OCI-LY7 (cell line): ENCODE measurements around the gene BCAS4. TPM values are rescaled to one million over a fixed set of nuclear protein-coding genes. Genes with fewer than 3 reads are reported as not detected.

Experiments
- BruUV-seq: library from RNA; stranded (reverse); fragments of 400-500 nt; replicated peaks from 2 replicates; lab custom pipeline; 2021; lab: Mats Ljungman, UMichigan
- CTCF ChIA-PET: fragments of 300-600 bp; sonication (Branson Sonifier 250); formaldehyde crosslinking; loops from one replicate; lab custom pipeline; 2022; ENCODE audit warnings: antibody characterized with exemption; ENCODE audit not compliant: unreplicated experiment; lab: Charles Lee
- POLR2A ChIA-PET: fragments of 300-600 bp; sonication (Branson Sonifier 250); formaldehyde crosslinking; loops from one replicate; lab custom pipeline; 2022; ENCODE audit warnings: antibody characterized with exemption; lab: Charles Lee
- DNase-seq: peaks from one replicate; pipeline ENCODE4 v3.0.0-alpha.2; 2015; ENCODE audit warnings: low spot score
- H2AFZ ChIP-seq: fragments of 200-600 bp; sonication (generic), shearing (Covaris generic); 2 replicates; pipeline ENCODE4 v1.6.1; 2014; ENCODE audit warnings: mild to moderate bottlenecking, antibody characterized with exemption, low read length, moderate library complexity
- H3K27ac ChIP-seq: fragments of 200-600 bp; sonication (generic); 2 replicates; pipeline ENCODE4 v1.5.1; 2014; ENCODE audit warnings: mixed run types, low read depth, mild to moderate bottlenecking, moderate library complexity, low read length, inconsistent platforms; ENCODE audit not compliant: poor library complexity, severe bottlenecking
- H3K36me3 ChIP-seq: fragments of 200-600 bp; sonication (generic); 2 replicates; pipeline ENCODE4 v1.6.1; 2014; ENCODE audit warnings: mild to moderate bottlenecking, antibody characterized with exemption, low read length, moderate library complexity, mixed read lengths; ENCODE audit not compliant: insufficient read depth
- H3K4me1 ChIP-seq: fragments of 200-600 bp; sonication (generic); 2 replicates; pipeline ENCODE4 v1.5.1; 2014; ENCODE audit warnings: mild to moderate bottlenecking, low read length; ENCODE audit not compliant: insufficient read depth, poor library complexity, severe bottlenecking
- H3K4me2 ChIP-seq: fragments of 200-600 bp; sonication (generic); 2 replicates; pipeline ENCODE4 v1.6.1; 2014; ENCODE audit warnings: mild to moderate bottlenecking, low read length
- H3K4me3 ChIP-seq: fragments of 200-600 bp; sonication (generic); 2 replicates; pipeline ENCODE4 v1.5.1; 2014; ENCODE audit warnings: mild to moderate bottlenecking, low read depth, low read length; ENCODE audit not compliant: poor library complexity, severe bottlenecking
- H3K79me2 ChIP-seq: fragments of 200-600 bp; sonication (generic); 2 replicates; pipeline ENCODE4 v1.6.1; 2016; ENCODE audit warnings: low read depth, mild to moderate bottlenecking, low read length, moderate library complexity, mixed read lengths; ENCODE audit not compliant: insufficient read depth
- H3K9me2 ChIP-seq: fragments of 200-600 bp; sonication (generic); 2 replicates; pipeline ENCODE4 v1.6.1; 2016; ENCODE audit warnings: mild to moderate bottlenecking, low read length, mixed read lengths; ENCODE audit not compliant: insufficient read depth
- H3K9me3 ChIP-seq: fragments of 200-600 bp; sonication (generic); 2 replicates; pipeline ENCODE4 v1.6.1; 2014; ENCODE audit warnings: mild to moderate bottlenecking, mixed run types, low read length, mixed read lengths
- H4K20me1 ChIP-seq: fragments of 200-600 bp; sonication (generic); 2 replicates; pipeline ENCODE4 v1.6.1; 2014; ENCODE audit warnings: mild to moderate bottlenecking, antibody characterized with exemption, low read length, moderate library complexity, mixed read lengths; ENCODE audit not compliant: insufficient read depth
- EZH2phosphoT487 ChIP-seq: fragments of 200-600 bp; sonication (generic); IDR thresholded peaks from 2 replicates; pipeline ENCODE4 v1.6.1; 2018; ENCODE audit warnings: low read depth, borderline replicate concordance, mild to moderate bottlenecking, mixed run types, antibody characterized with exemption, low read length, moderate library complexity, mixed read lengths
- intact Hi-C: fragments of 100-400 bp; cut with micrococcal nuclease; formaldehyde crosslinking; loops from one replicate; pipeline ENCODE4 v1.10.0; 2022; ENCODE audit not compliant: unreplicated experiment
- total RNA-seq, 2 experiments: library from RNA; depleted of rRNA in 1 of 2; stranded (reverse); fragments of >200 nt in 1 of 2; shearing (Covaris generic) in 1 of 2; gene quantifications; 2 replicates each; pipeline ENCODE4 v1.2.3, GENCODE V29; 2014 to 2022
- TF ChIP-seq, protein P1 (sequence below): fragments of 200-600 bp; sonication (generic); conservative IDR thresholded peaks from 2 replicates; pipeline ENCODE4 v1.5.1; 2014; ENCODE audit warnings: mild to moderate bottlenecking, antibody characterized with exemption, low read length, moderate library complexity, mixed read lengths

Gene BCAS4
- total RNA-seq, 2 experiments from 2014 or later = 173 to 181 TPM

DNA sequence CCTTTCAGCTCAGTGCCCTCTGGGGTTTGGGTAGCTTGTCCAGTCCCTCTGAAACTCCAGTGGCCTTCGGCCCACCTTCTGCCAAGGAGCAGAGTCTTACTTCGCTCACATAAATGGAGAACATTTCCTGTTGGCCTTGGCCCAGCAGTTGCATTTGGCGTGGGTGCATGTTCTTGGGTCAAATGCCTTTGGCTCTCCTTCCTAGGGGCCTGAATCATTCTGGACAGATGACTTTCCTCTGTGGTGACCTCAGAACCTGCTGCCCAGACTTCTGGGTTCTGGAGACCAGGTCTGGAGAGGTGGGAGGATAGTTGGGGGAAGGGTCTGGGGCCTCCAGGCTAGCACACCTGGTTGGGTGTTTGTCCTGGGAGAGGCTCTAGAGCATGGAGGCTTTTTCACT lies 29.3 kb downstream of the BCAS4 start:
- POLR2A ChIA-PET = interaction anchor here (1.0 to 15.6 kb wide), 4 partner anchors 15 to 25 kb away, joined by 3 to 230 read pairs (median 4); partner anchors contain the start of gene BCAS4
- intact Hi-C loops = no loop called here

DNA sequence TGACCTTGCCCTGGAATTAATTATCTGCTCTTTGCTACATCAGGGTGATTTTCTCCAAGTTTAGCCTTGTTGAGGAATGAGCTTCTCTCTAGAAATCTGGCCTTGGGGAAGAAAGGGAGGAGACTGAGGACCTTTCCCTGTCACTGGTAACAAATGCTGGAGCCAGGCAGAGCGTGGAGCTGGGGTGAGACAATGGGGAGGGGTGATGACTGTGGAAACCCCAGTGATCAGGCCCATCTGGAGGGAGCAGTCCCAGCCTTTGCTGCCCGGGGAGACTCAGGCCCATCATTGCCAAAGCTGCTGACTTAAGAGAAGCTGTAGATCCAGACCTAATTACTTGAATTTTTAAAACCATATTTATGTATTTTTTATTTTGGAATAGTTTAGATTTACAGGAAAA lies 31.3 kb downstream of the BCAS4 start:
- TF ChIP-seq, protein P1, sequence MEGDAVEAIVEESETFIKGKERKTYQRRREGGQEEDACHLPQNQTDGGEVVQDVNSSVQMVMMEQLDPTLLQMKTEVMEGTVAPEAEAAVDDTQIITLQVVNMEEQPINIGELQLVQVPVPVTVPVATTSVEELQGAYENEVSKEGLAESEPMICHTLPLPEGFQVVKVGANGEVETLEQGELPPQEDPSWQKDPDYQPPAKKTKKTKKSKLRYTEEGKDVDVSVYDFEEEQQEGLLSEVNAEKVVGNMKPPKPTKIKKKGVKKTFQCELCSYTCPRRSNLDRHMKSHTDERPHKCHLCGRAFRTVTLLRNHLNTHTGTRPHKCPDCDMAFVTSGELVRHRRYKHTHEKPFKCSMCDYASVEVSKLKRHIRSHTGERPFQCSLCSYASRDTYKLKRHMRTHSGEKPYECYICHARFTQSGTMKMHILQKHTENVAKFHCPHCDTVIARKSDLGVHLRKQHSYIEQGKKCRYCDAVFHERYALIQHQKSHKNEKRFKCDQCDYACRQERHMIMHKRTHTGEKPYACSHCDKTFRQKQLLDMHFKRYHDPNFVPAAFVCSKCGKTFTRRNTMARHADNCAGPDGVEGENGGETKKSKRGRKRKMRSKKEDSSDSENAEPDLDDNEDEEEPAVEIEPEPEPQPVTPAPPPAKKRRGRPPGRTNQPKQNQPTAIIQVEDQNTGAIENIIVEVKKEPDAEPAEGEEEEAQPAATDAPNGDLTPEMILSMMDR = no peak
- TF ChIP-seq EZH2phosphoT487 = no peak
- no TSS peak for BruUV-seq
- peaks cover 95% of the 10 kb centered on the region for H3K36me3 ChIP-seq
- no peaks in the 10 kb centered on the region for H3K9me2 ChIP-seq
- peaks cover 32% of the 10 kb centered on the region for H3K4me1 ChIP-seq
- H2AFZ ChIP-seq = no peak overlapping the region
- intact Hi-C loops = no loop called here
- H4K20me1 ChIP-seq = no peaks in the 10 kb centered on the region
- H3K4me2 ChIP-seq = no peak overlapping the region
- H3K79me2 ChIP-seq = peaks cover 58% of the 10 kb centered on the region
- ChIA-PET CTCF (no interaction called here), POLR2A (interaction anchor here (0.6 to 1.4 kb wide), 4 partner anchors 9 to 1389 kb away, joined by 3 to 6 read pairs (median 4); no protein-coding TSS in a partner anchor)
- no peak overlapping the region for H3K4me3 ChIP-seq
- no peaks in the 10 kb centered on the region for H3K9me3 ChIP-seq
- DNase-seq = no peak
- H3K27ac ChIP-seq = no peak overlapping the region

More for the DNA sequence above, 29.3 kb downstream of the BCAS4 start:
- no peak overlapping the region for H3K4me3 ChIP-seq
- DNase-seq = no peak
- no peak for TF ChIP-seq EZH2phosphoT487
- TF ChIP-seq, protein P1 = no peak
- H3K36me3 ChIP-seq = peaks cover 96% of the 10 kb centered on the region
- no peaks in the 10 kb centered on the region for H4K20me1 ChIP-seq
- H3K9me3 ChIP-seq = no peaks in the 10 kb centered on the region
- peaks cover 75% of the 10 kb centered on the region for H3K79me2 ChIP-seq
- H3K4me2 ChIP-seq = no peak overlapping the region
- CTCF ChIA-PET = no interaction called here
- no peak overlapping the region for H2AFZ ChIP-seq
- peaks cover 52% of the 10 kb centered on the region for H3K4me1 ChIP-seq
- peak overlapping the region; percentile 24 for H3K27ac ChIP-seq
- no TSS peak for BruUV-seq
- no peaks in the 10 kb centered on the region for H3K9me2 ChIP-seq

DNA sequence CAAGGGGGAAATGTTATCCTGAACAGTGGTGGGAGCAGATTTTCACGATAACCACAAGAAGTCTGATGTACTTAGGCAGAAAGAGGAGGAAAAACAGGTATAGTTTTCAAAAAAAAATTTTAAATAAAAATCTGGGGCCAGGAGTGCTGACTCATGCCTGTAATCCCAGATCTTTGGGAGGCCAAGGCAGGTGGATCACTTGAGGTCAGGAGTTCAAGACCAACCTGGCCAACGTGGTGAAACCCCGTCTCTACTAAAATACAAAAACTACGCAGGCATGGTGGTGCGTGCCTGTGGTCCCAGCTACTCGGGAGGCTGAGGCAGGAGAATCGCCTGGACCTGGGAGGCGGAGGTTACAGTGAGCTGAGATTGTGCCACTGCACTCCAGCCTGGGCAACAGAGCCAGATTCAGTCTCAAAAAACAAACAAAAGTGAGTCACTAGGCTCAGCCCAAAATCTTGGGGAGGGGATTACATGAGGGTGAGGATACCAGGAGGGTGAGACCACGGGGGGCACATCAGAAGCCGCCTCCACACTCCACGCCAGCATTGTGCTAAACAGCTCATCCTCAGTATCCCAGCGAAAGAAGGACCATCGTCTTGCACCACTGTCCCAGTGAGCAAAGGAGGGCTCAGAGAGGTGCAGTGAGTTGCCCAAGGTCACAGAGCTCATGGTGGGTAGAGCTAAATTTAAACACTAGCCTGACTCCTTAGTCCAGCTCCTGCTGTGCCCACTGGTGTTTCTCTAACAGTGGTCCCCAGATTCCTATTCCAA lies 33.7 kb downstream of the BCAS4 start:
- H3K79me2 ChIP-seq = peaks cover 34% of the 10 kb centered on the region
- CTCF ChIA-PET = no interaction called here
- H3K4me1 ChIP-seq = peaks cover 14% of the 10 kb centered on the region
- H3K9me2 ChIP-seq = no peaks in the 10 kb centered on the region
- H3K9me3 ChIP-seq = no peaks in the 10 kb centered on the region
- H3K27ac ChIP-seq = no peak overlapping the region
- no peaks in the 10 kb centered on the region for H4K20me1 ChIP-seq
- no TSS peak for BruUV-seq
- H3K36me3 ChIP-seq = peaks cover 96% of the 10 kb centered on the region
- POLR2A ChIA-PET = interaction anchor here (1.3 kb wide), 1 partner anchor 10 kb away, joined by 3 read pairs; no protein-coding TSS in a partner anchor
- intact Hi-C loops = no loop called here
- TF ChIP-seq, protein P1 = no peak
- TF ChIP-seq EZH2phosphoT487 = no peak
- no peak overlapping the region for H3K4me3 ChIP-seq
- no peak overlapping the region for H3K4me2 ChIP-seq
- H2AFZ ChIP-seq = no peak overlapping the region
- no peak for DNase-seq
